ENCODE results near the gene TMPRSS3.
"Not testable (repeated sequence)": the region's sequence is repeated elsewhere in the genome, so short reads cannot be mapped to it uniquely, and the experiment has no call there.

TMPRSS3 gene

GRCh38 chr21:42427809-42428419, 32.1 kb upstream of the TMPRSS3 start:
- no peak for DNase-seq

GRCh38 chr21:42426876-42427480, 31.1 kb upstream of the TMPRSS3 start:
- DNase-seq: no peak

DNA sequence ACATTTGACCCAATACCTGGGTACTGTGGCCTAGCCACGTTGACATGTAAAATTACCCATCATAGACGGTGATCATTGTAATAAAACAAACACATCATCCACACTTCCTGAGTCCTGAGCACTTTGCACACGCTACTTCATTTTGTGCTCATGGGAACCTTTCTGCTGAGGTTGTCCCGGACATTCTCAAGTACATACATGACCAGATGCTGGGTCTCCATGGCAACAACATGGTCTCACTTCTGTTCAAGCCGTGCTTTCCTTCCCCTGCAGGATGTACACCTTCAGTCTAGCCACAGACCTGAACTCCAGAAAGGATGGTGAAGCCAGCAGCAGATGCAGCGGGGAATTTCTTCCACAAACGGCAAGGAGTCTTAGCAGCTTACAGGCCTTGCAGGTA, 30.6 kb upstream of the TMPRSS3 start:
- no peak for DNase-seq

GRCh38 chr21:42425591-42425990, 29.7 kb upstream of the TMPRSS3 start:
- no peak for DNase-seq

GRCh38 chr21:42424914-42425541, 29.2 kb upstream of the TMPRSS3 start:
- DNase-seq: no peak

- no peak for DNase-seq
These were observed 27.8 kb upstream of the TMPRSS3 start for GRCh38 chr21:42423685-42424084.

- DNase-seq: no peak
These were observed 27.4 kb upstream of the TMPRSS3 start for GRCh38 chr21:42423197-42423675.

- DNase-seq: no peak
These were observed 25.4 kb upstream of the TMPRSS3 start for GRCh38 chr21:42421018-42421793.

DNA sequence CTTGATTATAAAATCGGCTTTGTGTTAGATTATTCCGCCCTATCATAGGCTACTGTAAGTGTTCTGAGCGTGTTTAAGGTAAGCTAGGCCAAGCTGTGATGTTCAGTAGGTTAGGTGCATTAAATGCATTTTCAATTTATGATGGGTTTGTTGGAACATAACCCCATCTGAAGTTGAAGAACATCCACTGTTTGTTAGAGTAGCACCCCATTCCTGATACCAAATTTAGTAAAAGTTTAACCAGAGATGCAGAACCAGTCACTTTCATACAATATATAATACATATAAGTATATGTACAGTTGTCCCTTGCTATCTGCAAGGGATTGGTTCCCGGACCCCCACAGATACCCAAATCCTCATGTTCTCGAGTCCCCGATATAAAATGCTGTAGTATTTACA, 24.0 kb upstream of the TMPRSS3 start:
- no peak for DNase-seq

GRCh38 chr21:42418886-42419285, 23.0 kb upstream of the TMPRSS3 start:
- no peak for DNase-seq

- DNase-seq: no peak
These were observed 21.7 kb upstream of the TMPRSS3 start for GRCh38 chr21:42417533-42417932.

- DNase-seq: no peak
These were observed 19.3 kb upstream of the TMPRSS3 start for GRCh38 chr21:42414928-42415769.

DNA sequence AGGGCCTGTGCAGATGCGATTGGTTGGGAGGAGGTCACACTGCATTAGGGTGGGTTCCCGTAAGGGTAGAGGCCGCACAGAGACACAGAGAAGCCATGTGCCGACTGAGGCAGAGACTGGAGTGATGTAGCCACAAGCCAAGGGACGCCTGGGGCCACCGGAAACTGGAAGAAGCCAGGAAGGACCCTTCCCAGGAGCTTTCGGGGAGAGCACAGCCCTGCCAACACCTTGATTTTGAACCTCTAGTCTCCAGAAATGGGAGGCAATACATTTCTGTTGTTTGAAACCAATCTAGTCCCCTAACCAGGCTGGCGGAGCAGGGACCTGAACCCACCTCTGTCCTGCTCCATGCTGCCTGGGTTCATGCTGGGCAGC, 18.7 kb upstream of the TMPRSS3 start:
- DNase-seq: no peak

GRCh38 chr21:42414066-42414465, 18.2 kb upstream of the TMPRSS3 start:
- no peak for DNase-seq

- DNase-seq: no peak
These were observed 17.6 kb upstream of the TMPRSS3 start for GRCh38 chr21:42413500-42413899.

- DNase-seq: no peak
These were observed 17.2 kb upstream of the TMPRSS3 start for GRCh38 chr21:42413093-42413492.

DNA sequence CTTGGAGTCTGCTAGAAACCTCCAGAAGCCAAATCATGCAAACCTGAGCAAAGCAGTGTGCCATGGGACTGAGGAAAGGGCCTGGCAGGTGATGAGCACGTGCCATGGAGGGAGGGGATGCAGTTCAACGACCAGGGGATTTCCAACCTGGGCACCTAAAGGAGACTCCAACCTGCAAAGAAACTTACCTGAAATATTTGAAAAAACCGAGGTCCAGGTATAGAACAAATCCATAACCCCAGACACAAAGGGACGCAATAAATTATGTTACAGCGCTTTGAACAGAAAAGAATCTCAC, 16.7 kb upstream of the TMPRSS3 start:
- no peak for DNase-seq

- DNase-seq: no peak
These were observed 16.2 kb upstream of the TMPRSS3 start for GRCh38 chr21:42411891-42412635.

- DNase-seq: no peak
These were observed 15.5 kb upstream of the TMPRSS3 start for GRCh38 chr21:42411197-42411869.

DNA sequence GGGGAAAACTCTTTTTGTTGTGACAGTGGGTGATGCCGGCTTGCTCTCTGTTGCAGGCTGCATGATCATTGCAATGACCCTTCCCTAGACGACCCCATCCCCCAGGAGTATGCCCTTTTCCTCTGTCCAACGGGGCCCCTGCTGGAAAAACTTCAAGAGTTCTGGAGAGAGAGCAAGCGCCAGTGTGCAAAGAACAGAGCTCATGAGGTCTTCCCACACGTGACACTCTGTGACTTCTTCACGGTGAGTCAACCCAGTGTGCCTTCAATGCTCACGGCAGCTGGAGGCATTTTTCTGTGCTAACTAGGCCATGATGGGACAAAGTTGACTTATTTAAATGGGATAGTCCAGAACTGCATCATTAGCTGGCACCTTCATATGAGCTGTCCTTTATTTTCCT, 13.5 kb upstream of the TMPRSS3 start:
- DNase-seq: no peak

DNA sequence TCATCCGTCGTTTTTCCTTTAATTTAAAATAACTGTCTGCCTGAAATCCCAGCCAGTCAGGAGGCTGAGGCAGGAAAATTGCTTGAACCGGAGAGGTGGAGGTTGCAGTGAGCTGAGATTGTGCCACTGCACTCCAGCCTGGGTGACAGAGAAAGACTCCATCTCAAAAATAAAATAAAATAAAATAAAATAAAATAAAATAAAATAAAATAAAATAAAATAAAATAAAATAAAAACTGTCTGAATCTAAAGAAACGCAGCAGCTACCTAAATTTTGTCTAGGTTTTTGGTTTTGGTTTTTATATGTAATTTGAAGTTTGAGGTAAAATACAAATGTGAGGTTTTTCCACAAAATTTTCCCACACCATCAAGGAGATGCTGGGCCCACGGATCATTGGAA, 12.9 kb upstream of the TMPRSS3 start:
- DNase-seq: not testable (repeated sequence)

DNA sequence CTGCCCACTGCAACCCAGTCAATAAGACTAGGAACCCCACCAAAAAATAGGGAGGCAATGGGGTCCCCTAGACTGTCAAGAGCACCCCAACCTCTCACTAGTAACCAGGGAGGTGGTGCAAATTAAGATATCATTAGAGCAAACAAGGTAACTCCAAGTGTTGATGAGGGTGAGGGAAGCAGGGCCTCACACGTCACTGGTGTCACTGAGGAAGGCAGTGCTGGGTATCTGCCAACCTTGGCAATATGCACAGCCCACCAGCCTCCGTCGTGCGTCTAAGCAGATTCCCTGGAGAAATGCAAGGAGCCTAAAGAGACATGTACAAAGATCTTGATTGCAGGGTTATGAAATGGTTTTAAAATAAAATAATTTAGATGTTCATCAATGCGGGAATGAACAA, 11.6 kb upstream of the TMPRSS3 start:
- no peak for DNase-seq

Measured in NCI-H1105 treated with DMSO at 0.1 percent for 48 hours (cell line).